Ectodermal cell (in vitro differentiated cells): Measurements from ENCODE around the gene ZCCHC12. TPM values are rescaled to one million over a fixed set of nuclear protein-coding genes. Genes with fewer than 3 reads are reported as not detected.
A peak's percentile ranks its signal among the peaks of the same experiment; 100 is the strongest.
"Not testable (repeated sequence)": the region's sequence is repeated elsewhere in the genome, so short reads cannot be mapped to it uniquely, and the experiment has no call there.

Source experiments
- H3K27ac ChIP-seq: 2 replicates; pipeline ENCODE4 v1.7.0; 2013; ENCODE audit warnings: mild to moderate bottlenecking, low read depth, low read length; ENCODE audit not compliant: insufficient read depth, poor library complexity, severe bottlenecking
- H3K27me3 ChIP-seq: 2 replicates; pipeline ENCODE4 v1.7.0; 2013; ENCODE audit warnings: mild to moderate bottlenecking, low read length; ENCODE audit not compliant: insufficient read depth, control insufficient read depth, poor library complexity, severe bottlenecking
- H3K36me3 ChIP-seq: one replicate; pipeline ENCODE4 v1.7.0; 2013; ENCODE audit warnings: low read length; ENCODE audit not compliant: control insufficient read depth, insufficient read depth
- H3K4me1 ChIP-seq: one replicate; pipeline ENCODE4 v1.7.0; 2013; ENCODE audit warnings: low read length; ENCODE audit not compliant: control insufficient read depth, insufficient read depth
- H3K4me3 ChIP-seq: 2 replicates; pipeline ENCODE4 v1.7.0; 2013; ENCODE audit warnings: low read depth, low read length, control low read depth; ENCODE audit not compliant: insufficient read depth
- H3K9me3 ChIP-seq: 2 replicates; pipeline ENCODE4 v1.7.0; 2013; ENCODE audit warnings: mild to moderate bottlenecking, low read length, moderate library complexity; ENCODE audit not compliant: control insufficient read depth
- WGBS, 2 experiments: methylation state at CpG; one replicate each; pipeline ENCODE4 v1.1.7; 2013; ENCODE audit warnings: missing lambda C conversion rate in 2 of 2; 5-methylcytosine and 5-hydroxymethylcytosine counted together
- polyA plus RNA-seq, 4 experiments: library from polyadenylated mRNA; stranded (reverse); fragments of 50-300 nt; gene quantifications; one replicate each; pipeline ENCODE4 v1.2.3, GENCODE V29; 2013

Gene ZCCHC12
- polyA plus RNA-seq (2013, experiment 1 of 4), result 0.35 TPM
- 0.25 TPM for polyA plus RNA-seq (2013, experiment 2 of 4)
- polyA plus RNA-seq (2013, experiment 3 of 4), result 0.21 TPM
- 0.49 TPM for polyA plus RNA-seq (2013, experiment 4 of 4)

- H3K27ac ChIP-seq, result no peak within 1 kb of the TSS
- H3K36me3 ChIP-seq, result no peaks in the 10 kb centered on the region
- H3K4me1 ChIP-seq, result peaks cover 9% of the 10 kb centered on the region
- whole genome bisulfite sequencing, 2 experiments, result 2% methylated on average over 50 to 51 of the region's 51 CpGs
- no peaks in the 10 kb centered on the region for H3K9me3 ChIP-seq
- H3K4me3 ChIP-seq, result peak within 1 kb of the TSS; percentile 12
- H3K27me3 ChIP-seq, result peaks cover 67% of the 10 kb centered on the region
Observed at GRCh38 chrX:118823263-118824172, at the start of gene ZCCHC12. ZCCHC12 (plus strand) TSS chrX:118823824; CDS start chrX:118825245, 1,421 bp downstream.

- H3K36me3 ChIP-seq, result no peaks in the 10 kb centered on the region
- no peaks in the 10 kb centered on the region for H3K9me3 ChIP-seq
- H3K4me1 ChIP-seq, result no peaks in the 10 kb centered on the region
- WGBS, 2 experiments, result 89 to 100% methylated on average over 1 to 2 of the region's 2 CpGs
- no peak overlapping the region for H3K4me3 ChIP-seq
- H3K27me3 ChIP-seq, result no peaks in the 10 kb centered on the region
- H3K27ac ChIP-seq, result no peak overlapping the region
Observed at GRCh38 chrX:118779581-118779980, 44.0 kb upstream of the ZCCHC12 start.

DNA sequence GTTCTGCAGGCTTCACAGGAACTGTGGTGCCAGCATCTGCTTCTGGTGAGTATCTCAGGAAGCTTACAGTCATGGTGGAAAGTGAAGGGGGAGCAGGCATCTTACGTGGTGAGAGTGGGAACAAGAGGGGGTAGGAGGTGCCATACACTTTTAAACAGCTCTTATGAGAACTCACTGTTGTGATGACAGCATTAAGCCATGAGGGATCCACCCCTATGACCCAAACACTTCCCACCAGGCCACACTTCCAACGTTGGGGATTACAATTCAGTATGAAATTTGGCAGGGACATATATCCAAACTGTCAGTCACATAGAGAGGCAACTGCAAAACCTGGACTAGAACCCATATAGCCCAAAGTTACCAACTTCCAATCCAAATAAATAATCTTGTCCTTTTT lies 43.1 kb upstream of the ZCCHC12 start:
- Histone ChIP-seq H3K27ac (no peak overlapping the region), H3K4me1 (no peaks in the 10 kb centered on the region), H3K27me3 (no peaks in the 10 kb centered on the region), H3K9me3 (no peaks in the 10 kb centered on the region), H3K4me3 (no peak overlapping the region), H3K36me3 (no peaks in the 10 kb centered on the region)
- 79 to 86% methylated on average over 1 to 2 of the region's 2 CpGs for WGBS, 2 experiments

DNA sequence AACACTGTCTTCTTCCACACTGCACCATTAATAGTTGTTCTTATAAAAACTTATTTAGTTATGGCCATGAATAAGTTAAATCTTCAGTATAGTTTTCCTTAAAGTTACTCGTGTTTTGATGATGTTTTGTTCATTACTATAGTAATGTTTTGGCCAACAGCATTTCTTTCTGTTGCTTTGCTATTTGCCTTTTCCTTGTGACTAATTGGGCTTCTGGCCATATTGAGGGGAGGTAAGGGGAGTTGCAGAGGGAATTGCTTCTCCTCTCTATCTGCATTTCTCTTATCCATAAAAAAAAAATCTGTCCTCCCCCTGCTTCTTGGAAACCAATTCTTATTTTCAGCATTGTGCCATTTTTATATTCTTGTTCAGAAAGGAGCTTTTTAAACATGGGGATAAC lies 42.7 kb upstream of the ZCCHC12 start:
- no peak overlapping the region for H3K27ac ChIP-seq
- no peak overlapping the region for H3K4me3 ChIP-seq
- WGBS, 2 experiments, result 100% methylated on average over 1 of the region's 1 CpG; no CpG with 5 or more reads in 1 of the 2 experiments
- H3K27me3 ChIP-seq, result no peaks in the 10 kb centered on the region
- H3K9me3 ChIP-seq, result no peaks in the 10 kb centered on the region
- H3K36me3 ChIP-seq, result no peaks in the 10 kb centered on the region
- no peaks in the 10 kb centered on the region for H3K4me1 ChIP-seq

DNA sequence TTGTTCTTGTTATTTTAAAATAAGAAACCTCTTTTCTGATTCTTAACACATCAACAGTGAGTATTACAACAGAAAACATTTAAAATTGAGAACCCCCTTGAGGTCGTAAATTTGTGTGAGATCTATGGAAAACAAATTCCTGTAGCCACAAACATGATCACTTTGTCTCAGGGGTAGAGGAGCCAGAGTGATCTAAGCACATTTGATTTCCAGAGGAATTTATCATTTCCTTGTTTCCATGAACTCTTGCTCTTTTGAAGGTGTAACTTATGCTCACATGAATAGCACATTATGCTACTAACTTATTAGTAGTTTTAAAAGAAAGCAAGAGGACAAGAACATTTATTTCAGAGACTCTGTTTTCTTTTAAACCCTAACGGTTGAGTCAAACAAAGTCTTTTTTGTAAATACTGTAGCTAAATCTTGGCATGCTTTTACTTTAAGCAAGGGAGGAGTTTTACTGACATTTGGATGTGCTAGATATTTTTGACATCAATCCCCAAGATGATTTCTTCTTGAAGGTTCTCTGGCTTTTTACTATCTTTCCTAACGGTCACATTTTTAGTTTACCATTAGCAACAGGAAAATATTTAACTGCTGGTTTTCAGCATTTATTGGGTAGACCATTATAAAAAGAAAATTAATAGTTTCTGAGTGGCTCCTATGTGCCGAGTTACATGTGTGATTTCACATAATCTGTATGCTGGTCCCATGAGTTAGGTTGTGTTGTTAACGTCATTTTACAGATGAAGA lies 27.9 kb upstream of the ZCCHC12 start:
- no peaks in the 10 kb centered on the region for H3K9me3 ChIP-seq
- no peaks in the 10 kb centered on the region for H3K27me3 ChIP-seq
- H3K36me3 ChIP-seq, result no peaks in the 10 kb centered on the region
- H3K4me3 ChIP-seq, result no peak overlapping the region
- H3K27ac ChIP-seq, result no peak overlapping the region
- WGBS, 2 experiments, result 98 to 99% methylated on average over 2 to 4 of the region's 5 CpGs
- H3K4me1 ChIP-seq, result no peaks in the 10 kb centered on the region

DNA sequence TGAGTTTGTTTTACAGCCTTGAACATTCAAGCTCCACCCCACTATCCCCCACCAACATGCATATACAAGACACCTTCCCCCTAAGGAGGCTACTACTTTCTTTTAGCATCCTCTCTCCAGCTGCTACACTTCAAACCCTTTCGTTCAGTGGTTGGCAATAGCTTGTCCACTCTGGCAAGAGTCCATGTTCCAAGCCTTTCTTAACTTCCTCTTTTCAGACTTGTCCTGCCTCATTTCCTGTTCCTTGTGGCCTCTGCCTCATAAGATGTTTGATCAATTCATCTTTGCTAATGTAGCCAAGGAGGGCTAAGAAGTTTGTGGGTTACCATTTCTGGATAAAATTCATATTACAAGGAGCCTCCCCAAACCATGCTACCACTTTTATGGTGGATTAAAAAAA lies 20.8 kb upstream of the ZCCHC12 start:
- Histone ChIP-seq H3K4me1 (no peaks in the 10 kb centered on the region), H3K27ac (no peak overlapping the region), H3K27me3 (no peaks in the 10 kb centered on the region), H3K4me3 (no peak overlapping the region), H3K36me3 (no peaks in the 10 kb centered on the region), H3K9me3 (no peaks in the 10 kb centered on the region)
- 83 to 93% methylated on average over 1 of the region's 1 CpG for WGBS, 2 experiments

GRCh38 chrX:118807151-118808017 lies 16.2 kb upstream of the ZCCHC12 start:
- no peaks in the 10 kb centered on the region for H3K36me3 ChIP-seq
- no peaks in the 10 kb centered on the region for H3K9me3 ChIP-seq
- H3K4me1 ChIP-seq, result no peaks in the 10 kb centered on the region
- H3K27ac ChIP-seq, result no peak overlapping the region
- no peaks in the 10 kb centered on the region for H3K27me3 ChIP-seq
- H3K4me3 ChIP-seq, result no peak overlapping the region
- 42 to 45% methylated on average over 4 of the region's 4 CpGs for WGBS, 2 experiments

GRCh38 chrX:118817257-118817656 lies 6.4 kb upstream of the ZCCHC12 start:
- H3K4me1 ChIP-seq, H3K36me3 ChIP-seq, H3K27me3 ChIP-seq, H3K9me3 ChIP-seq, H3K27ac ChIP-seq, H3K4me3 ChIP-seq: not testable (repeated sequence)
- WGBS, 2 experiments, result 85 to 96% methylated on average over 3 of the region's 4 CpGs

- H3K36me3 ChIP-seq, result no peaks in the 10 kb centered on the region
- no peak overlapping the region for H3K4me3 ChIP-seq
- no peak overlapping the region for H3K27ac ChIP-seq
- H3K9me3 ChIP-seq, result no peaks in the 10 kb centered on the region
- peaks cover 9% of the 10 kb centered on the region for H3K4me1 ChIP-seq
- peaks cover 73% of the 10 kb centered on the region for H3K27me3 ChIP-seq
- WGBS, 2 experiments, result 2% methylated on average over 18 to 22 of the region's 22 CpGs
Observed at GRCh38 chrX:118824173-118824730, 628 bp downstream of the ZCCHC12 start.
